ENCODE data around the gene ATP13A5.

DNA sequence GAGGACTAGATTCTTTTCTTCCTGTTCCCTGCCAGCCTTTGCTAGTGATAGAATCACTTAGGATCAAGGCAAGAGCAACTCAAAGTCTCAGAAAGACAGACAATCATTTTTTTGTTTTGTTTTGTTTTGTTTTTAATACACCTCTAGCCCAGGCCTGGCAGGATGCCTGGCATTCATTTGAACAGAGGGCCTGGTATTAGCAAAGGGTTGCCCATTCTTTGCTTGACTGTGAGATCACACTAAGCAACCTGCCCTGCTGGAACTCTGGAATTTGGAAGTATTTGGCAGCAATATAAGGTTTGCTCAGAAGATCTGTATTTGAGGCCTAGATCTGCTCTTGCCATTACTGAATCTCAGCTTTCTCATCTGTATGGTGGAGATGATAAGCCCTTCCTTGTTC is 21.8 kb upstream of the ATP13A5 start:
- TF ChIP-seq POLR2A (IDR thresholded peaks at IDR 0.05; ENCODE audit: low read depth, low read length): no peak
- no peak for TF ChIP-seq POLR2AphosphoS5 (IDR thresholded peaks at IDR 0.05; ENCODE audit: low read depth, low read length)
- no peak for TF ChIP-seq TAF1 (IDR thresholded peaks at IDR 0.05; ENCODE audit: borderline replicate concordance, low read depth, low read length)

Data from GM12892 (cell line).